GM19240 (cell line): ENCODE measurements around the gene PRR20C.
"Not testable (repeated sequence)": the region's sequence is repeated elsewhere in the genome, so short reads cannot be mapped to it uniquely, and the experiment has no call there.

ENCODE experiments used
- DNase-seq: peaks from one replicate; pipeline ENCODE4 v3.0.0; 2011; ENCODE audit warnings: low spot score; ENCODE audit not compliant: insufficient read length

The PRR20C gene

GRCh38 chr13:57153761-57154160 is at the start of gene PRR20C:
TSS of gene PRR20C (plus strand) at chr13:57154061. CDS start at chr13:57154448, 387 bp downstream.
- not testable (repeated sequence) for DNase-seq

- no peak for DNase-seq
Measured at GRCh38 chr13:57114945-57115344, 38.9 kb upstream of the PRR20C start.

- DNase-seq, result no peak
Measured at GRCh38 chr13:57123681-57124080, 30.2 kb upstream of the PRR20C start.

- DNase-seq, result no peak
Measured at GRCh38 chr13:57128909-57129308, 25.0 kb upstream of the PRR20C start.

- DNase-seq, result no peak
Measured at GRCh38 chr13:57136093-57136492, 17.8 kb upstream of the PRR20C start.

GRCh38 chr13:57137585-57137984 is 16.3 kb upstream of the PRR20C start:
- no peak for DNase-seq

GRCh38 chr13:57138988-57139387 is 14.9 kb upstream of the PRR20C start:
- DNase-seq, result no peak

- DNase-seq, result not testable (repeated sequence)
Measured at GRCh38 chr13:57139781-57140180, 14.1 kb upstream of the PRR20C start.

- not testable (repeated sequence) for DNase-seq
Measured at GRCh38 chr13:57140235-57140968, 13.5 kb upstream of the PRR20C start, which contains the start of gene PRR20A. TSS of gene PRR20A (plus strand) at chr13:57140918. CDS start at chr13:57141305, 387 bp downstream.

GRCh38 chr13:57147188-57147587 is 6.7 kb upstream of the PRR20C start, which contains the start of gene PRR20B:
TSS of gene PRR20B (plus strand) at chr13:57147488. CDS start at chr13:57147875, 387 bp downstream.
- DNase-seq, result not testable (repeated sequence)

- not testable (repeated sequence) for DNase-seq
Measured at GRCh38 chr13:57148106-57148505, 5.8 kb upstream of the PRR20C start.

- not testable (repeated sequence) for DNase-seq
Measured at GRCh38 chr13:57160332-57160731, 6.5 kb downstream of the PRR20C start, which contains the start of gene PRR20D. TSS of gene PRR20D (plus strand) at chr13:57160632. CDS start at chr13:57161019, 387 bp downstream.

GRCh38 chr13:57166897-57167296 is 13.0 kb downstream of the PRR20C start, which contains the start of gene PRR20E:
TSS of gene PRR20E (plus strand) at chr13:57167197. CDS start at chr13:57167584, 387 bp downstream.
- DNase-seq, result not testable (repeated sequence)

GRCh38 chr13:57191667-57192066 is 37.8 kb downstream of the PRR20C start:
- no peak for DNase-seq
